Nephron (organoid): Measurements from ENCODE around the gene RASL11B.
"Not testable (repeated sequence)": the region's sequence is repeated elsewhere in the genome, so short reads cannot be mapped to it uniquely, and the experiment has no call there.

Source experiments
- H3K27ac Mint-ChIP-seq, 3 experiments: 2 replicates each; pipeline ENCODE4 v1.8.0; 2020; ENCODE audit warnings: mixed read lengths in 3 of 3, mild to moderate bottlenecking in 2 of 3, moderate library complexity in 1 of 3
- H3K27me3 Mint-ChIP-seq: 2 replicates; pipeline ENCODE4 v1.8.0; 2021; ENCODE audit warnings: low read depth, mild to moderate bottlenecking, moderate library complexity, mixed read lengths
- H3K36me3 Mint-ChIP-seq: 2 replicates; pipeline ENCODE4 v1.8.0; 2020; ENCODE audit warnings: low read depth, mixed read lengths
- H3K4me1 Mint-ChIP-seq: 2 replicates; pipeline ENCODE4 v1.8.0; 2020; ENCODE audit warnings: mixed read lengths
- H3K4me3 Mint-ChIP-seq, 3 experiments: 2 replicates each; pipeline ENCODE4 v1.8.0; 2020; ENCODE audit warnings: mild to moderate bottlenecking in 3 of 3, mixed read lengths in 3 of 3, moderate library complexity in 2 of 3
- H3K9me3 Mint-ChIP-seq: 2 replicates; pipeline ENCODE4 v1.8.0; 2020; ENCODE audit warnings: mixed read lengths
- CTCF ChIP-seq, 3 experiments: fragments of 200-600 bp; sonication (generic); IDR thresholded peaks; one replicate each; pipeline ENCODE4 v1.5.0; 2021; ENCODE audit warnings: antibody characterized with exemption in 3 of 3; ENCODE audit not compliant: unreplicated experiment in 3 of 3

RASL11B gene

GRCh38 chr4:52824270-52824602 lies 37.9 kb upstream of the RASL11B start:
- Mint-ChIP-seq H3K27ac (peak overlapping the region; percentile 89 to 95 (median 92)), H3K36me3 (no peaks in the 10 kb centered on the region), H3K9me3 (peaks cover 4% of the 10 kb centered on the region), H3K4me3 (peak overlapping the region in 1 of 3 experiments; percentile 7), H3K27me3 (no peaks in the 10 kb centered on the region), H3K4me1 (peaks cover 37% of the 10 kb centered on the region)
- TF ChIP-seq CTCF (IDR thresholded peaks at IDR 0.05; ENCODE audit: unreplicated experiment in 3 of 3) = no peak

GRCh38 chr4:52824603-52825459 lies 37.3 kb upstream of the RASL11B start:
- Mint-ChIP-seq H3K27ac (peak overlapping the region; percentile 89 to 95 (median 92)), H3K36me3 (no peaks in the 10 kb centered on the region), H3K4me3 (peak overlapping the region in 1 of 3 experiments; percentile 7), H3K9me3 (peaks cover 4% of the 10 kb centered on the region), H3K4me1 (peaks cover 39% of the 10 kb centered on the region), H3K27me3 (no peaks in the 10 kb centered on the region)
- TF ChIP-seq CTCF (IDR thresholded peaks at IDR 0.05; ENCODE audit: unreplicated experiment in 3 of 3) = no peak

GRCh38 chr4:52825460-52826090 lies 36.5 kb upstream of the RASL11B start:
- Mint-ChIP-seq H3K4me3 (no peak overlapping the region), H3K27me3 (no peaks in the 10 kb centered on the region), H3K4me1 (peaks cover 42% of the 10 kb centered on the region), H3K9me3 (peaks cover 4% of the 10 kb centered on the region), H3K27ac (peak overlapping the region; percentile 89 to 95 (median 92)), H3K36me3 (no peaks in the 10 kb centered on the region)
- no peak for TF ChIP-seq CTCF (IDR thresholded peaks at IDR 0.05; ENCODE audit: unreplicated experiment in 3 of 3)

GRCh38 chr4:52833941-52834525 lies 28.1 kb upstream of the RASL11B start:
- no peak overlapping the region for H3K27ac Mint-ChIP-seq
- peaks cover 38% of the 10 kb centered on the region for H3K4me1 Mint-ChIP-seq
- no peak for TF ChIP-seq CTCF (IDR thresholded peaks at IDR 0.05; ENCODE audit: unreplicated experiment in 3 of 3)
- H3K4me3 Mint-ChIP-seq = no peak overlapping the region
- no peaks in the 10 kb centered on the region for H3K9me3 Mint-ChIP-seq
- H3K27me3 Mint-ChIP-seq = peaks cover 5% of the 10 kb centered on the region
- H3K36me3 Mint-ChIP-seq = no peaks in the 10 kb centered on the region

GRCh38 chr4:52834641-52835456 lies 27.3 kb upstream of the RASL11B start:
- H3K9me3 Mint-ChIP-seq, H3K36me3 Mint-ChIP-seq, H3K4me3 Mint-ChIP-seq, H3K27me3 Mint-ChIP-seq, H3K27ac Mint-ChIP-seq: not testable (repeated sequence)
- H3K4me1 Mint-ChIP-seq = peaks cover 42% of the 10 kb centered on the region

- H3K27me3 Mint-ChIP-seq = peaks cover 5% of the 10 kb centered on the region
These were observed 26.0 kb upstream of the RASL11B start for GRCh38 chr4:52836120-52836519.

More at GRCh38 chr4:52836120-52836519, 26.0 kb upstream of the RASL11B start:
- Mint-ChIP-seq H3K4me1 (peaks cover 50% of the 10 kb centered on the region), H3K36me3 (no peaks in the 10 kb centered on the region), H3K4me3 (no peak overlapping the region), H3K9me3 (no peaks in the 10 kb centered on the region), H3K27ac (no peak overlapping the region)
- TF ChIP-seq CTCF (IDR thresholded peaks at IDR 0.05; ENCODE audit: unreplicated experiment in 3 of 3) = no peak
